ENCODE results near the gene FN1. TPM values are rescaled to one million over a fixed set of nuclear protein-coding genes. Genes with fewer than 3 reads are reported as not detected.

The FN1 gene
- total RNA-seq, 2 donors from 2014 or later = 27.4 to 53.7 TPM

DNA sequence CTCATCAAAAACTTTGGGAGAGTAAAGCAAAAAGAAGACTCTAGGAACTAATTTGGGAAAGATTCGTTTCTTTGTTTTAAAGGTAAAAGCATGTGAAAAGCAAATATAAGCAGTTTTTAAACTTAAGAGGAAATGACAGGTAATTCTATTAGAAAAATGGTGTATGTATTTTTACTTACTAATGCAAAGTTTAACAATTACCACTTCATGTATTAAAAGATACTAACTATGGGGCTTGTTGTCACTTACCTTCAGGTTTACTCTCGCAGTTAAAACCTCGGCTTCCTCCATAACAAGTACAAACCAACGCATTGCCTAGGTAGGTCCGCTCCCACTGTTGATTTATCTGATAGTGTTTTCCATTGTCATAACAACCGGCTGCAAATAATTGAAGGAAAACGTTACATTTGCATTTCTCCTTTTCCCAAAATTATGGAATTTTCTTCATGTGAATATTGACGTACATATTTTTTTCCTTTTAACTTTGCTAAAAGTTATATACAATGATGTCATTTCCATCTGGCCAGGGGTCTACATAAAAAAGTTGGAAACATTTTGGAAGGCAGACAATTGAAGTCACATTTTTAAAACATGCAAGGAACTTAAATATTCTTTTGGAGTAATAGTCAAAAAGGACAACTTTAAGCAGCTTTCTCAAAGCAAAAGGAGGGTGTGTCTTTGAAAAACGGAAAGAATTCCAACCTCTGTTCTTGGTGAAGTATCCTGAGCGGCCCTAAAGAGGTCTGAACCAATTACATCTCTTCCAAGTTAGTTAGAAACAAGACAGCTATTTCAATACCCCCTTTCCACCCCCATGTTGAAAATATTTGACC, 1.2 kb downstream of the FN1 start:
- Histone ChIP-seq H3K27ac (peak overlapping the region in 1 of 4 donors; percentile 27), H3K4me1 (peaks cover 18% of the 10 kb centered on the region), H3K36me3 (replicated peaks in 1 of 2; ENCODE audit: insufficient read depth in 1 of 2, low read depth in 2 of 2) (no peaks in the 10 kb centered on the region), H3K4me3 (no peak overlapping the region), H3K27me3 (no peaks in the 10 kb centered on the region), H3K9me3 (no peaks in the 10 kb centered on the region)
- intact Hi-C loops (cut with DNase I) = no loop called here
- 64 to 71% methylated on average over 10 of the region's 10 CpGs for WGBS, 2 donors
- no peak for TF ChIP-seq POLR2A (IDR thresholded peaks at IDR 0.05)
- TF ChIP-seq, protein P1, sequence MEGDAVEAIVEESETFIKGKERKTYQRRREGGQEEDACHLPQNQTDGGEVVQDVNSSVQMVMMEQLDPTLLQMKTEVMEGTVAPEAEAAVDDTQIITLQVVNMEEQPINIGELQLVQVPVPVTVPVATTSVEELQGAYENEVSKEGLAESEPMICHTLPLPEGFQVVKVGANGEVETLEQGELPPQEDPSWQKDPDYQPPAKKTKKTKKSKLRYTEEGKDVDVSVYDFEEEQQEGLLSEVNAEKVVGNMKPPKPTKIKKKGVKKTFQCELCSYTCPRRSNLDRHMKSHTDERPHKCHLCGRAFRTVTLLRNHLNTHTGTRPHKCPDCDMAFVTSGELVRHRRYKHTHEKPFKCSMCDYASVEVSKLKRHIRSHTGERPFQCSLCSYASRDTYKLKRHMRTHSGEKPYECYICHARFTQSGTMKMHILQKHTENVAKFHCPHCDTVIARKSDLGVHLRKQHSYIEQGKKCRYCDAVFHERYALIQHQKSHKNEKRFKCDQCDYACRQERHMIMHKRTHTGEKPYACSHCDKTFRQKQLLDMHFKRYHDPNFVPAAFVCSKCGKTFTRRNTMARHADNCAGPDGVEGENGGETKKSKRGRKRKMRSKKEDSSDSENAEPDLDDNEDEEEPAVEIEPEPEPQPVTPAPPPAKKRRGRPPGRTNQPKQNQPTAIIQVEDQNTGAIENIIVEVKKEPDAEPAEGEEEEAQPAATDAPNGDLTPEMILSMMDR (IDR thresholded peaks at IDR 0.05) = no peak
- no peak for ATAC-seq
- no peak for DNase-seq

- Histone ChIP-seq H3K27ac (no peak overlapping the region), H3K4me3 (no peak overlapping the region), H3K36me3 (replicated peaks in 1 of 2; ENCODE audit: insufficient read depth in 1 of 2, low read depth in 2 of 2) (no peaks in the 10 kb centered on the region), H3K27me3 (no peaks in the 10 kb centered on the region), H3K9me3 (no peaks in the 10 kb centered on the region), H3K4me1 (peaks cover 18% of the 10 kb centered on the region)
- TF ChIP-seq POLR2A (IDR thresholded peaks at IDR 0.05) = no peak
- TF ChIP-seq, protein P1 (IDR thresholded peaks at IDR 0.05) = no peak
- intact Hi-C loops (cut with DNase I) = no loop called here
- no peak for ATAC-seq
- DNase-seq = no peak
- WGBS, 2 donors = 79 to 89% methylated on average over 8 of the region's 8 CpGs
Measured at GRCh38 chr2:215432759-215433594, 2.9 kb downstream of the FN1 start.

GRCh38 chr2:215431778-215432758, 3.8 kb downstream of the FN1 start:
- ATAC-seq (no peak), DNase-seq (no peak)
- WGBS, 2 donors = 82 to 85% methylated on average over 7 of the region's 7 CpGs
- Histone ChIP-seq H3K36me3 (replicated peaks in 1 of 2; ENCODE audit: insufficient read depth in 1 of 2, low read depth in 2 of 2) (no peaks in the 10 kb centered on the region), H3K4me1 (peaks cover 17% of the 10 kb centered on the region), H3K27ac (no peak overlapping the region), H3K9me3 (no peaks in the 10 kb centered on the region), H3K27me3 (no peaks in the 10 kb centered on the region), H3K4me3 (no peak overlapping the region)
- intact Hi-C loops (cut with DNase I) = no loop called here
- TF ChIP-seq, protein P1 (IDR thresholded peaks at IDR 0.05) = no peak
- TF ChIP-seq POLR2A (IDR thresholded peaks at IDR 0.05) = no peak

DNA sequence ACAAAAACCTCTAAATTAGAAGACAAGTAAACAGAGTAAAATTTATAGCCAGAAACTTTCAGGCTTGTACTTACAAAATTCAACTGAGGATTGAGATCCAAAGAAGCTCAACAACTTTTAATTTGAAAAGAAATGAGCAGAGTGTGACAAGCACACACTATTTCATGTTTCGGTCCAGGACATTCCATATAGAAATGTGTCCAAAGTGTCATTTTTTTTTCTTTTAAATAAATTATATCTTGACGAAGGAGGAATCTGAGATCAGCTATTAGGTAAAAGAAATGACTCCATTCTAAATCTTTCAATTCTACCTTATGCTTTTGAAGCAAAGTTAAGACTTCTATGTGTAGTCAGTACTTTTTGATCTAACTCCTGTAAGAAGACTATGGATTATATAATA, 4.6 kb downstream of the FN1 start:
- TF ChIP-seq, protein P1 (IDR thresholded peaks at IDR 0.05) = no peak
- no peak for TF ChIP-seq POLR2A (IDR thresholded peaks at IDR 0.05)
- 44 to 45% methylated on average over 2 of the region's 2 CpGs for WGBS, 2 donors
- Histone ChIP-seq H3K4me1 (peaks cover 9% of the 10 kb centered on the region), H3K27ac (no peak overlapping the region), H3K4me3 (no peak overlapping the region), H3K9me3 (no peaks in the 10 kb centered on the region), H3K27me3 (no peaks in the 10 kb centered on the region), H3K36me3 (replicated peaks in 1 of 2; ENCODE audit: insufficient read depth in 1 of 2, low read depth in 2 of 2) (no peaks in the 10 kb centered on the region)
- DNase-seq = no peak
- intact Hi-C loops (cut with DNase I) = no loop called here
- ATAC-seq = no peak

Data from body of pancreas (tissue), 4 donors.